ENCODE results near the gene FES. TPM values are rescaled to one million over a fixed set of nuclear protein-coding genes. Genes with fewer than 3 reads are reported as not detected.

FES gene
- total and polyA plus RNA-seq, 2 of the 13 experiments (the other 11 are each of a cell fraction or from before 2014, with no cell fraction given) = 4.0 to 9.5 TPM

- TF ChIP-seq, protein P1, sequence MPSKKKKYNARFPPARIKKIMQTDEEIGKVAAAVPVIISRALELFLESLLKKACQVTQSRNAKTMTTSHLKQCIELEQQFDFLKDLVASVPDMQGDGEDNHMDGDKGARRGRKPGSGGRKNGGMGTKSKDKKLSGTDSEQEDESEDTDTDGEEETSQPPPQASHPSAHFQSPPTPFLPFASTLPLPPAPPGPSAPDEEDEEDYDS (CRISPR knock-in tag; IDR thresholded peaks at IDR 0.05) = peak; percentile 63; the same call in 1 of the 2 replicates
- TF ChIP-seq ZNF775 (CRISPR knock-in tag; IDR thresholded peaks at IDR 0.05; ENCODE audit: borderline replicate concordance) = 0 out of 2 replicates have a peak, but pooled peaks have one; percentile 67
- no peak for TF ChIP-seq HCFC1 (IDR thresholded peaks at IDR 0.05; ENCODE audit: low read depth, low read length)
- peak; percentile 96 for TF ChIP-seq MEF2D (CRISPR knock-in tag; IDR thresholded peaks at IDR 0.05)
- peak; percentile 82 for TF ChIP-seq ZSCAN25 (CRISPR knock-in tag; IDR thresholded peaks at IDR 0.05)
- peak; percentile 99 for TF ChIP-seq ZNF121 (CRISPR knock-in tag; IDR thresholded peaks at IDR 0.05)
- peak; percentile 67; the same call in 1 of the 2 replicates for TF ChIP-seq ZNF460 (CRISPR knock-in tag; IDR thresholded peaks at IDR 0.05; ENCODE audit: borderline replicate concordance)
- TF ChIP-seq, protein P2, sequence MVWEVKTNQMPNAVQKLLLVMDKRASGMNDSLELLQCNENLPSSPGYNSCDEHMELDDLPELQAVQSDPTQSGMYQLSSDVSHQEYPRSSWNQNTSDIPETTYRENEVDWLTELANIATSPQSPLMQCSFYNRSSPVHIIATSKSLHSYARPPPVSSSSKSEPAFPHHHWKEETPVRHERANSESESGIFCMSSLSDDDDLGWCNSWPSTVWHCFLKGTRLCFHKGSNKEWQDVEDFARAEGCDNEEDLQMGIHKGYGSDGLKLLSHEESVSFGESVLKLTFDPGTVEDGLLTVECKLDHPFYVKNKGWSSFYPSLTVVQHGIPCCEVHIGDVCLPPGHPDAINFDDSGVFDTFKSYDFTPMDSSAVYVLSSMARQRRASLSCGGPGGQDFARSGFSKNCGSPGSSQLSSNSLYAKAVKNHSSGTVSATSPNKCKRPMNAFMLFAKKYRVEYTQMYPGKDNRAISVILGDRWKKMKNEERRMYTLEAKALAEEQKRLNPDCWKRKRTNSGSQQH (CRISPR knock-in tag; IDR thresholded peaks at IDR 0.05; ENCODE audit: low read depth) = peak; percentile 93
- peak; percentile 97 for TF ChIP-seq SMAD3 (CRISPR knock-in tag; IDR thresholded peaks at IDR 0.05)
- no peak for TF ChIP-seq ZNF83 (CRISPR knock-in tag; IDR thresholded peaks at IDR 0.05; ENCODE audit: borderline replicate concordance)
- TF ChIP-seq FOXO1 (CRISPR knock-in tag; IDR thresholded peaks at IDR 0.05) = peak; percentile 99
- TF ChIP-seq SMYD3 (CRISPR knock-in tag; IDR thresholded peaks at IDR 0.05) = peak; percentile 88; the same call in 1 of the 2 replicates
- TF ChIP-seq, protein P3, sequence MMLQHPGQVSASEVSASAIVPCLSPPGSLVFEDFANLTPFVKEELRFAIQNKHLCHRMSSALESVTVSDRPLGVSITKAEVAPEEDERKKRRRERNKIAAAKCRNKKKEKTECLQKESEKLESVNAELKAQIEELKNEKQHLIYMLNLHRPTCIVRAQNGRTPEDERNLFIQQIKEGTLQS (CRISPR knock-in tag; IDR thresholded peaks at IDR 0.05) = peak; percentile 84
- peak; percentile 43; the same call in 1 of the 2 replicates for TF ChIP-seq FOXK2 (IDR thresholded peaks at IDR 0.05)
- no peak for TF ChIP-seq ZNF713 (CRISPR knock-in tag; IDR thresholded peaks at IDR 0.05)
- peak; percentile 71; the same call in 1 of the 3 replicates for TF ChIP-seq MXI1 (IDR thresholded peaks at IDR 0.05; ENCODE audit: borderline replicate concordance, low read depth, low read length)
- peak; percentile 15 for TF ChIP-seq RBM22 (optimal IDR thresholded peaks at IDR 0.05; ENCODE audit: low read length)
- TF ChIP-seq ZNF841 (CRISPR knock-in tag; IDR thresholded peaks at IDR 0.05; ENCODE audit: borderline replicate concordance) = no peak
- TF ChIP-seq, protein P4, sequence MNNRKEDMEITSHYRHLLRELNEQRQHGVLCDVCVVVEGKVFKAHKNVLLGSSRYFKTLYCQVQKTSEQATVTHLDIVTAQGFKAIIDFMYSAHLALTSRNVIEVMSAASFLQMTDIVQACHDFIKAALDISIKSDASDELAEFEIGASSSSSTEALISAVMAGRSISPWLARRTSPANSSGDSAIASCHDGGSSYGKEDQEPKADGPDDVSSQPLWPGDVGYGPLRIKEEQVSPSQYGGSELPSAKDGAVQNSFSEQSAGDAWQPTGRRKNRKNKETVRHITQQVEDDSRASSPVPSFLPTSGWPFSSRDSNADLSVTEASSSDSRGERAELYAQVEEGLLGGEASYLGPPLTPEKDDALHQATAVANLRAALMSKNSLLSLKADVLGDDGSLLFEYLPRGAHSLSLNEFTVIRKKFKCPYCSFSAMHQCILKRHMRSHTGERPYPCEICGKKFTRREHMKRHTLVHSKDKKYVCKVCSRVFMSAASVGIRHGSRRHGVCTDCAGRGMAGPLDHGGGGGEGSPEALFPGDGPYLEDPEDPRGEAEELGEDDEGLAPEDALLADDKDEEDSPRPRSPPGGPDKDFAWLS (CRISPR knock-in tag; IDR thresholded peaks at IDR 0.05; ENCODE audit: borderline replicate concordance) = peak; percentile 90; the same call in 1 of the 2 replicates
- TF ChIP-seq ZNF790 (CRISPR knock-in tag; IDR thresholded peaks at IDR 0.05; ENCODE audit: borderline replicate concordance) = peak; percentile 35; the same call in 1 of the 2 replicates
- TF ChIP-seq WIZ (CRISPR knock-in tag; IDR thresholded peaks at IDR 0.05) = 0 out of 2 replicates have a peak, but pooled peaks have one; percentile 39
- peak; percentile 100 for TF ChIP-seq SKI (IDR thresholded peaks at IDR 0.05; ENCODE audit: partially characterized antibody)
- peak; percentile 89 for TF ChIP-seq ZNF431 (CRISPR knock-in tag; IDR thresholded peaks at IDR 0.05; ENCODE audit: borderline replicate concordance, low read depth)
- peak; percentile 77; the same call in 1 of the 2 replicates for TF ChIP-seq NFKB2 (CRISPR knock-in tag; IDR thresholded peaks at IDR 0.05; ENCODE audit: borderline replicate concordance)
- TF ChIP-seq TP53 (CRISPR knock-in tag; conservative IDR thresholded peaks at IDR 0.05) = no peak
Observed at GRCh38 chr15:90873998-90874605, 10.2 kb upstream of the FES start (continued).

Data from HepG2 (cell line).